GM10847 (cell line): Measurements from ENCODE around the gene MAJIN.

ENCODE experiments used
- POLR2A ChIP-seq: IDR thresholded peaks from 2 replicates; pipeline ENCODE4 v1.6.1; 2011; ENCODE audit not compliant: insufficient read length; ENCODE audit errors: extremely low read depth

The MAJIN gene

DNA sequence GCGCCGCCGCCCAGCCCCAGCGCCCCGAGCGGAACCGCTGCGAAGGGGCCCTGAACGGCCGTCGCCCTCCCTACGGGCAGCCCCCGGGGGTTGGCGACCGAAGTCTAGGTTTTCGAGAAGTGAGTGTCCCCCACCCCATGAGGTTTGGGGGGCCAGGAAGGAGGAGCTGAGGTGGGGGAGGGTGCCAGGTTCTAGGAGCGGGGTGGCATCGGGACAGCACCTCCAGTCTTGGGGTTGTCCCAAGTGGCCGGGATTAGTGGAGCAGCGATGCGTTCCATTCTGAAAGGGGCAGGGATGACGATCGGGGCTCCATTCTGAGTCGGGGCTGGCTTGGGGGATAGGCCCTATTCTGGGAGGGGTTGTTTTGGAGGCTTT lies 47.0 kb downstream of the MAJIN start:
- no peak for TF ChIP-seq POLR2A

DNA sequence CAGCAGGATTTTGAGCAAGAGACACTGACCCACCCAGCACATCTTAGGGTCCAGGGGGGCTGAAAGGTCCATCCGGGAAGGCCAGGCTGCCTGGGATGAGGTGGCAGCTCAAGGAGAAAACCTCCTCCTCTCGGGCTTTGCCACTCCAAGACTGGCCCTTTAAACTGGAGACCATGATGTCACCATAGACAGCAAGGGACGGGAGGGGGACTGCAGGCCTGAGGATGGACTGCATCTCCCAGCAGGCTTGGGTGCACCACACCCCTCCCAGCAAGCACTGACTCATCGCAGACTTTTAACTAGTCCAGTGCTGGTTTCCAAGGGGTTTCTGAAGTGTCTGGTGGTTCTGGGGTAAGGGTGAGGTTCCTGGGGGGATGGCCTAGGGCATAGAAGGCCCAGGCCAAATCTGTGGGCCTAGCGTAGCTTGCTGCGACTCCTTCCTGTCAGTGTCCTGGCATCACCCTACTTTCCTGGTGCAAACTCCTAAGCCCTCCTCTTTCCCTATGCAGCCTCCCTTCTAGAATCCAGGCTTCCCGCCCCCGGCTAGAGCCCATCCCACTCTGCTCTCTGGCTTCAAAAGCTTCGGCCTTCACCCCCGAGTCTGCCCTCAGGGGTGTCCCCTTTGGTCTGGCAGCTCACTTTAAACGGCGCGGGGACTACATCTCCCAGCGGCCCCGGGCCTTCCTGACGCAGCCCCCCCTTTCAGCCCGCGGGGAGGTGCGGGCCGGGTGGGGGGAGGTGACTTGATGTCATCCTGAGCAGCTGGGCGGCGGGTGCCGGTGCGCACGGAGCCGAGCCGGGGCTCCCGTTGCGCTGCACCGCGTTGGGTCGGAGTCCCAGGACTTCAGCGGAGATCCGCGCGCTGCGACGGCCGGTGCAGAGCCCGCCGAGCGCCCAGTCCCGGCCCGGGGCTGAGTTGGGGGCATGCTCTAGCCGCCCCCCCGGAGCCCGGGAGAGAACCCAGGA lies 47.7 kb downstream of the MAJIN start, which contains the start of gene PPP2R5B:
PPP2R5B (plus strand) TSS at position 746 of the 966 bp plus-strand sequence. CDS start 1,046 bp downstream, outside the sequence.
- TF ChIP-seq POLR2A: no peak

DNA sequence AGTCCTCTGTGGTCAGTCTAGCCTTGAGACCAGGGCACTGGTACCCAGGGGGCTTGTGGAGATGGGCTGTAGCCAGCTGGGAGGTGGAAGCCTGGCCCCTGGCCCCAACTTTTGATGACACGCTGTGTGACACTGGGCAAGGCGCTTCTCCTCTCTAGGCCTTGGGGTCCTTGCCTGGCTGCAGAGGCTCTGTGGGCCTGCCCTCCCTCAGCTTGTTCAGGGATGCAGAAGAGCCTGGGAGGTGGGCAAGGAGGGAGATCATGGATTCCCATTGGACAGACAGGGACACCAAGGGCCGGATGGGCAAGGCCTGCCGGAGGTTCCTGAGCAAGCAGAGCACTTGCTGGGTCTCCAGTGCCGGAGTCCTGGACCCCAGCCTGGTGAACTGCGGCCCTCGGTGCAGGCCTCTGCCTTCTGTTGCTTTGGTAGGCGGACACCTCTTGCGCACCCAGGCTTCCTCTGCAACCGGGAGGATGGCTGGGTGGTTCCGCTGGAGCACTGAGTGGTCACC lies 48.7 kb downstream of the MAJIN start:
- TF ChIP-seq POLR2A: no peak

DNA sequence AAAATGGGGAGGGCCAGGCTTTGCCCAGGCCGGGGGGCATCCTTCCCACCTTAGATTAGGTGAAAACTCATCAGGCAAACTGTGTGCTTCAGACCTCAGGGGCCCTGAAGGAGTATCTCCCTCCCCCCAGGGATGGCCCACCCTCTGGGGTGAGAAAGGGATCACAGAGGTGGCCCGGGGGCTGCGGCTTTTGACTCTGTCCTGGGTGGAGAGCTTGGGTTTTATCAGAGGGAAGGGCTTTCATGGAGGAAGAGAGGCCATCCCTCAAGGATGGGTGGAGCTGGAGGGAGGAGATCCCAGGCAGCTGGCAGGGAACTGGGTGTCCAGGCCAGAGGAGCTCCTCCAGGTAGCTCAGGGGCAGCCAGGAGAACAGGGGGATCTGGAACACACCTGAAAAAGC lies 50.5 kb downstream of the MAJIN start:
- no peak for TF ChIP-seq POLR2A

DNA sequence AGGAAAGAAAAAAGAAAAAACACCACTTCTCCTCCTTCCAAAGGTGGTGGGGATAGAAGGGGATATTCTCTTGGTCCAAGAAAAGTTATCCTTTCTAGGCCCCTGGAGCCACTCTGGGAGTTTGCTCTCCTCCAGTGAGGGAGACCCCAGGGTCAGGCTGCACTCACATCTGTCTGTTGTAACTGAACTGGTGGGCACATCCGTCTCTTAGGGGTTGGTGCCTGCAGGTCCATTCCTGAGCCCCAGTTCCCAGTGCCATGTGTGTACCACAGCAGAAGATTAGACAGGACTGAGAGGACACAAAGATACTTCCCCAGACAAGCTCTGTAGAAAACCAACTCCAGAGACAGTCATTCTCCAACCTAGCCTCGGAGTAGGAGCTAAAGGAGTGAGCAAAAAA lies 51.8 kb downstream of the MAJIN start:
- TF ChIP-seq POLR2A: no peak

DNA sequence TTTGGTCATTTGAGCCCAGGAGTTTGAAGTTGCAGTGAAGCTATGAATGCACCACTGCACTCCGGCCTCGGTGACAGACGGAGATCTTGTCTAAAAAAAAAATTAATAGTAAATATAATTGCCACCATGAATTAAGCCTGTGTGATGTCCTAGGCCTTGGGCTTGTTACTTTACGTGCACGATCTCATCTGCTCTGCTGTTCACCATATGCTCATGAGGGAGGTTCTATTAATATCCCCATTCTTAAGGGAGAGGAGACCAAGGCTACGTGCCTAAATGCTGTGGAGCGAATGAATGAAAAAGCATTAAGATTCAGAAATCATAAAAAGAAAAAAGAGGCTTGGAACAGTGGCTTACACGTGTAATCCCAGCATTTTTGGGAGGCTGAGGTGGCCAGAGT lies 52.3 kb downstream of the MAJIN start:
- TF ChIP-seq POLR2A: no peak

DNA sequence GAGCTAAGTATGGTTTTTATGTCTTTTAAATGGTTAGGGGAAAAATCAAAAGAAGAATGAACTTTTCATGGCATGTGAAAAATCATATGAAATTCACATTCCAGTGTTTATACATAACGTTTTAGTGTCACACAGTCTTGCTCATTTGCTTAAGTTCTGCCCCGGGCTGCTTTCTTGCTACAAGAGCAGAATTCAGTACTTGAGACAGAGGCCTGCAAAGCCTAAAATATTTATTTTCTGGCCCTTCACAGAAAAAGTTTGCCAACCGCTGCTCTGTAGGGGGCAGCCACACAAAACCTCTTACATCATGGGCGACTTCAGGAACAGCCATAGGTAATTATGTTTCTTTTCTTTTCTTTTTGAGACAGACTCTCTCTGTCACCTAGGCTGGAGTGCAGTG lies 53.9 kb downstream of the MAJIN start:
- no peak for TF ChIP-seq POLR2A

DNA sequence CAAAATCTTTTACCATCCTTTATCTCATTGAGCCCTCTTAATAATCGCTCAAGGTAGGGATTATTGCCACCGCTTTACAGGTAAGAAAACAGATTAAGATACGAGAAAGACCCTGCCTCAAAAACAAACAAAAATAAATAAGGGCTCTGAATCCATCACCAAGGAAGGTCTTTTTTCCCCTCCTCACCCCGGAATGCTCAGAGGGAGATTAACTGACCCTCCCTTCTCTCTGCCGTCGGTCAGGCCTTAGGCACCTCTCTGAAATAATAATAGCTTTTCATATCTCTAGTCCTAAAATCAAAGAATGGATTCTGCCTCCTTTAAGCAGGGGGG lies 54.3 kb downstream of the MAJIN start:
- no peak for TF ChIP-seq POLR2A

DNA sequence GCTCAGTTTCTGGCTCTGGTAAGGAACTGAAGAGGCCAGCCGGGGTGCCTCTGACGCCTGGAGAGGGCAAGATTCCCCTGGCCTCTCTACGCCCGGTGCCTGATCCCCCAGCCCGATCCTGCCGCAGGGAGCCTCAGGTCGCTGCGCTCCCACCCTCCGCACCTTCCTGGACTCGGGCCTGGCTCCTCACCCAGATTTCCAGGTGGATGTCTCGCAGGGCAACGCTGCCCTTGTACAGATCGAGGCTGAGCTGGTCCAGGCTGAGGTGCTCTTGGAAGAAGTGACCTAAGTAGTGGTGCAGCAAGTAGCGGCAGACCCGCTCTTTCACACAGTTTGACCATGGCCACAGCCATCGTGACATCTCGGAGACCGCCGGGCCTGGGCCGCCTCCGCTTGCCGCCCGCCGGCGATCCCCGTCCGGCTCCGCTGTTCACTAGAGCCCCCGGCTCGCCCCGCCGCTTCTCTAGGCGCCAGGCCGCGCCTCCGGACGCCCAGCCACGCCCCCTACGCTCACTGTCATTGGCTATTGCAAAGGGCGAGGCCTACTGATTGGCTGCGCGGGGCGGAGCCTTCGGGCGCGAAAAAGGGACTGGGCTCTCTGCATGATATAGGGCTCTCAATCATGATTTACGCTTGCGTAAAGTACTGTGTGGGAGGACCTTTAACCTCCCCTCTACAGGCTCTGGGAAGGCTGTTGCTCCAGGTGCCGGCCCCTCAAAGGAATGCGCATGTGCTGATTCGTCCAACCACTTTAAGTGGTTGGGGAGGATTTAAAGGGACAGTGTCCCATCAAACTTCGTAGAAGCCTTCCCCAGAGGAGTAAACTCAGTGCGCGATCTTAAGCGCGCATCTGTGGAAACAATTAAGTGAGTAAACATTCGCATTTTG lies 54.9 kb downstream of the MAJIN start, which contains the start of gene ATG2A:
ATG2A (minus strand) TSS at position 435 of the 888 bp plus-strand sequence; CDS start at position 361, 74 bp downstream.
- peak; percentile 52 for TF ChIP-seq POLR2A

DNA sequence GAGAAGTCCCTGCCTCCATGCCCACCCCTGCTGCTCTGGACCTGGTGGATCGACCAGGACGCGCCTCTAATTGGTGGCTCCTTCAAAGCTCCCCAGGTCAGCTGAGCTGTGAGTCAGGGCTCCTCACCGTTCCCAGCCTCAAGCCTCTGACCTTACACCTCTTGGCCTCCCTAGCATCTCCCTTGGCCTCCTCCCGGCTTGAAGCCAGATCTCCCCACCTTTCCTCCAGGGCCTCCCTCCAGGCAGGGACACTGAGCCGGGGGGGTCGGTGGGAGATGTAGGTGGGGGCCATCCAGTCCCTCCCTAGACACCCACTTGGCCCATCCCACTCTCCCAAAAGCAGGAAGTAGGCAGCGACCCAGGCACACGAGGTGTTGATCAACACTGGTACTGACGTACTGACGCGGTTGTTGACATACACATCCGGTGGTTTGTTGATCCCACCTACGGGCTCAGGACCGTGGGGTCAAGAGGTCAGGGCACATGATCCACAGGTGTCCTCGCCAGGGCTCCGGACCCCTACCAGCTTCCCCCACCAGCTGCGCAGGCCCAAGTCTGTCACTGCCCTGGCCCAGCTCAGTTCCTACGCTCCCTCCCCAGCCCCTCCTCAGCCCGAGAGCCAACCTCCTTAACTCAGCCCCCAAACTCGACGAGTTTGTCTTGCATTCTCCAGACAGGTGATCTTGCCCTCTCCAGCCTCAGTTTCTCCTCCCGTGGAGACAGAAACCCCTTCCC lies 55.7 kb downstream of the MAJIN start:
- TF ChIP-seq POLR2A: no peak

DNA sequence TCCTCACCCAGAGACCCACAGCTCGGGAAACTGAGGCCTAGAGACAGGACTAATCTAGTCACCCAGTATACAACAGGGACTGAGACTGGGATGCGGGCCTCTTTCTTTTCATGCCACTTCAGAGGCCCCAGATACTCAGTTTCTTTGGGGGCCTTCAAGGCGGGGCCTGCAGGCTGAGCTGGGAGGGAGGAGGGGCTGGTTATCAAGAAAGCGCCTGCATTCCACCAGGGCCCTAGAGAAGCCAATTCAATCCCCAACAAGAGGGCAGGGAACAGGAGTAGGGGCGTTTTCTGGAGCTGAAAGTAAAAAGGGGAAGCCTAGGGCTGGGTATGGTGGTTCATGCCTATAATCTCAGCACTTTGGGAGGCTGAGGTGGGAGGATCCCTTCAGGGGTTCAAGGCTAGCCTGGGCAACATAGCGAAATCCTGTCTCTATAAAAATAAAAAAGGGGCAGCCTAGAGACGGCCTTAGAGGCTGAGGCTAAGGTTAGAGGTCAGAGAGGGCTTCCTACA lies 56.5 kb downstream of the MAJIN start:
- no peak for TF ChIP-seq POLR2A

DNA sequence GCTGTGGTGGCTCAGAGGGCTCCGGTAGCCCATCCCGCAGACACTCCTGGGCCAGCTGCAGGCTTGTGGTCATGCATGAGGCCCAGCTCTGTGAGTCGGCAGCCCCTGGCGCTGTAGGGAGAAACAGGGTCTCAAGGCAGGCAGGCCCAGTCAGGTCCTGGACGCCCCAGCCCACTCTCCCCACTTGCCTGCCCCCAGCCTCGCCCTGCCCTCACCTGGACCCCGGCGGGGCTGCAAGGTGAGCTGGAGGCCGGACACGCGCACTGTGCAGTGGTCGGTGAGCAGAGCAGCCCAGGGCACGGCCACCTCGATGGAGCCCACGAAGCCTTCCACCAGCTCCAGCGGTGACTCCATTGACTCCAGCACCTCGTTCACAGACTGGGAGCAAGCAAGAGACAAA lies 57.8 kb downstream of the MAJIN start:
- no peak for TF ChIP-seq POLR2A

DNA sequence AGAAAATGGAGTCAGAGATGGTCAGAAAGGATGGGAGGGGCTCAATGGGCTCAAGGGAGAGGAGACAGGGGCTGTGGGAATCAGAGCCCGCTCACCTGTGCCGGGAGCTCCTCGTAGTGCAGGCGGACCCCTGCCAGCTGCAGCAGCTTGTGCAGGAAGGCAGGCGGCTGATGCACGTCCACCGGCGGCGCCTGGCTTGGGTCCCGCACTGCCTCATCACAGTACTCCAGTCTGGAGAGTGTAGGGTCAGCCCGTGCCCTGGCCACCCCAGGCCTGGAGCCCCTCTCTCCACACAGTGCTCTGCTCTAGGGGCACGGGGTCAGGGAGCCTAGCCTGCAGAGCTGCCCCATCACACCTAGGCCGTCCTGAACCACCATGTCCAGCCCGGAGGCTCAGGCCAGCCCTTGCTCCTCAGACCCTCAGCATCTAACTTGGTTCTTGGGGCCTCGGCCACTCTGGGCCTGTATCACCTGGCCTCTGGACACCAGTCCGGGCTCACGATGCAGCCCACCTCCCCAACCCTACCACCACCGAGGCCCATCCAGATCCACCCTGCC lies 58.7 kb downstream of the MAJIN start:
- no peak for TF ChIP-seq POLR2A

DNA sequence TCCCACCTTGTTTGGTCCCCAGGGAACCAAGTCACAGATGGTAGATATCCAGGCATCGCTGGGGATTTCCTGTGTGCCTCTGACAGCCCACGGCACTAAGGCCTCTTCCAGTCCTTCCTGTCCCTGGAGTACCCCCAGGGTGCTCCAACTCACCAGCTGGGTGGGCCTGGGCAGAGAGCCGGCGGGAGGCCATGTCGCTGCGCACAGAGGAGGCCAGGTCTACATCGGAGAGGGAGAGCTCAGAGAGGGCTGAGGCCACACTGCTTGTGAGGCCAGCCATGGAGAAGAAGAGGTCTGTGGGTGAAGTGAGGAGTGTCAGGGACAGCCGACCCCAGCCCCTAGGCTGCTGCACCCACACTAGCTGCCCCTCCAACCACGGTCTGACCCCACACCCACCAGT lies 60.2 kb downstream of the MAJIN start:
- no peak for TF ChIP-seq POLR2A
